Tibial nerve (tissue), 4 donors: ENCODE data around the gene PTCHD1.

Experiments used
- CTCF ChIP-seq, 5 experiments: fragments of 200-600 bp in 3 of 5; fragments of 450-650 bp in 2 of 5; sonication (generic) in 3 of 5; IDR thresholded peaks; one replicate each; pipeline ENCODE4 v1.5.1; 2016 to 2019; ENCODE audit warnings: antibody characterized with exemption in 5 of 5, mild to moderate bottlenecking in 3 of 5, moderate library complexity in 2 of 5
- EP300 ChIP-seq, 2 donors: sonication (generic); formaldehyde crosslinking; IDR thresholded peaks; one replicate each; pipeline ENCODE4 v1.6.1; 2017; ENCODE audit warnings: antibody characterized with exemption in 2 of 2, mild to moderate bottlenecking in 1 of 2
- POLR2A ChIP-seq, 2 donors: fragments of 450-650 bp; IDR thresholded peaks; one replicate each; pipeline ENCODE4 v1.6.1; 2017; ENCODE audit warnings: antibody characterized with exemption in 2 of 2, mild to moderate bottlenecking in 2 of 2, moderate library complexity in 2 of 2

- TF ChIP-seq CTCF (IDR thresholded peaks at IDR 0.05) (no peak), POLR2A (IDR thresholded peaks at IDR 0.05) (no peak), EP300 (IDR thresholded peaks at IDR 0.05) (no peak)
Measured at GRCh38 chrX:23332888-23333821, 1.5 kb upstream of the PTCHD1 start.
